GM21576 (cell line): ENCODE results near the gene RNF111.

Experiments
- ATAC-seq: cut with Tn5 transposase; IDR thresholded peaks from one replicate; pipeline ENCODE4 v1.9.1; 2021; ENCODE audit warnings: mild to moderate bottlenecking, moderate library complexity; ENCODE audit not compliant: unreplicated experiment

The RNF111 gene

GRCh38 chr15:58987491-58988005 lies at the start of gene RNF111:
TSS of gene RNF111 (plus strand) at chr15:58987663. CDS start at chr15:59030823, 43,160 bp downstream.
- ATAC-seq: peak; percentile 69

- no peak for ATAC-seq
These were observed 40.3 kb upstream of the RNF111 start for GRCh38 chr15:58947179-58947578.

- ATAC-seq: no peak
These were observed 36.0 kb upstream of the RNF111 start for GRCh38 chr15:58951388-58952007.

- no peak for ATAC-seq
These were observed 34.7 kb upstream of the RNF111 start for GRCh38 chr15:58952751-58953150.

GRCh38 chr15:58957101-58957973 lies 30.1 kb upstream of the RNF111 start:
- peak; percentile 60 for ATAC-seq

GRCh38 chr15:58958811-58959210 lies 28.7 kb upstream of the RNF111 start:
- no peak for ATAC-seq

GRCh38 chr15:58962136-58962535 lies 25.3 kb upstream of the RNF111 start:
- no peak for ATAC-seq

GRCh38 chr15:58962662-58963565 lies 24.5 kb upstream of the RNF111 start:
- no peak for ATAC-seq

GRCh38 chr15:58966698-58967097 lies 20.8 kb upstream of the RNF111 start:
- ATAC-seq: no peak

- ATAC-seq: no peak
These were observed 20.0 kb upstream of the RNF111 start for GRCh38 chr15:58967479-58967878.

GRCh38 chr15:58977887-58978286 lies 9.6 kb upstream of the RNF111 start:
- no peak for ATAC-seq

GRCh38 chr15:58980351-58980939 lies 7.0 kb upstream of the RNF111 start:
- no peak for ATAC-seq

- no peak for ATAC-seq
These were observed 5.5 kb upstream of the RNF111 start for GRCh38 chr15:58981808-58982475.

GRCh38 chr15:58983261-58983660 lies 4.2 kb upstream of the RNF111 start:
- no peak for ATAC-seq

GRCh38 chr15:58985443-58985842 lies 2.0 kb upstream of the RNF111 start:
- ATAC-seq: no peak

GRCh38 chr15:58987036-58987435 lies 427 bp upstream of the RNF111 start:
- no peak for ATAC-seq

GRCh38 chr15:58988006-58988785 lies 733 bp downstream of the RNF111 start:
- ATAC-seq: peak; percentile 42

GRCh38 chr15:58992181-58992580 lies 4.7 kb downstream of the RNF111 start:
- no peak for ATAC-seq

- no peak for ATAC-seq
These were observed 7.5 kb downstream of the RNF111 start for GRCh38 chr15:58994906-58995453.
